BJ (cell line): ENCODE measurements around the gene SLC10A6. TPM values are rescaled to one million over a fixed set of nuclear protein-coding genes. Genes with fewer than 3 reads are reported as not detected.

Experiments used
- CTCF ChIA-PET: fragments of 350-600 bp; formaldehyde crosslinking; extraction: SDS; loops from one replicate; lab custom pipeline; 2021; ENCODE audit warnings: antibody characterized with exemption, inconsistent platforms; lab: Yijun Ruan, JAX
- POLR2A ChIA-PET: fragments of 300-600 bp; sonication (Branson Sonifier 250); formaldehyde crosslinking; extraction: SDS; loops from one replicate; lab custom pipeline; 2021; ENCODE audit warnings: antibody characterized with exemption; lab: Charles Lee
- DNase-seq: peaks from one replicate; pipeline ENCODE4 v3.0.0-alpha.2; 2011; ENCODE audit warnings: low read depth
- H3K27me3 ChIP-seq: 2 replicates; pipeline ENCODE4 v1.6.0; 2011; ENCODE audit warnings: low read length; ENCODE audit not compliant: control insufficient read depth, insufficient read depth
- H3K36me3 ChIP-seq: 2 replicates; pipeline ENCODE4 v1.5.1; 2011; ENCODE audit warnings: low read length; ENCODE audit not compliant: control insufficient read depth, insufficient read depth
- H3K4me3 ChIP-seq: 2 replicates; pipeline ENCODE4 v1.5.1; 2011; ENCODE audit warnings: low read depth, mild to moderate bottlenecking, control low read depth, low read length
- CTCF ChIP-seq: IDR thresholded peaks from 2 replicates; pipeline ENCODE4 v1.5.1; 2011; ENCODE audit warnings: low read depth, mild to moderate bottlenecking, control low read depth, inconsistent platforms, low read length, moderate library complexity; ENCODE audit not compliant: insufficient read depth
- polyA plus RNA-seq: library from polyadenylated mRNA; depleted of rRNA; stranded (reverse); fragments of >200 nt; gene quantifications from 2 replicates; pipeline ENCODE4 v1.2.3, GENCODE V29; 2011

Gene SLC10A6
- polyA plus RNA-seq, 1 experiment, result 0.72 TPM

- Histone ChIP-seq H3K27me3 (no peaks in the 10 kb centered on the region), H3K4me3 (no peak overlapping the region), H3K36me3 (no peaks in the 10 kb centered on the region)
- ChIA-PET CTCF (interaction anchor here (0.6 to 0.7 kb wide), 2 partner anchors 9 to 60 kb away, joined by 3 read pairs; no protein-coding TSS in a partner anchor), POLR2A (no interaction called here)
- no peak for TF ChIP-seq CTCF
- DNase-seq, result no peak
Observed at GRCh38 chr4:86837691-86838503, 11.3 kb downstream of the SLC10A6 start.

GRCh38 chr4:86835677-86836076 lies 13.5 kb downstream of the SLC10A6 start:
- no peak for TF ChIP-seq CTCF
- Histone ChIP-seq H3K27me3 (no peaks in the 10 kb centered on the region), H3K36me3 (no peaks in the 10 kb centered on the region), H3K4me3 (no peak overlapping the region)
- POLR2A ChIA-PET, result interaction anchor here (0.5 to 0.7 kb wide), 2 partner anchors 11 to 13 kb away, joined by 3 to 4 read pairs; partner anchors contain the start of gene SLC10A6
- CTCF ChIA-PET, result interaction anchor here (1.0 to 1.3 kb wide), 2 partner anchors 11 to 18 kb away, joined by 3 read pairs; no protein-coding TSS in a partner anchor
- DNase-seq, result no peak

- Histone ChIP-seq H3K36me3 (no peaks in the 10 kb centered on the region), H3K27me3 (no peaks in the 10 kb centered on the region), H3K4me3 (no peak overlapping the region)
- ChIA-PET CTCF (interaction anchor here (1.0 to 1.3 kb wide), 2 partner anchors 12 to 17 kb away, joined by 3 read pairs; no protein-coding TSS in a partner anchor), POLR2A (no interaction called here)
- DNase-seq, result peak; percentile 81
- no peak for TF ChIP-seq CTCF
Observed at GRCh38 chr4:86834901-86835300, 14.3 kb downstream of the SLC10A6 start.

- Histone ChIP-seq H3K36me3 (no peaks in the 10 kb centered on the region), H3K4me3 (no peak overlapping the region), H3K27me3 (no peaks in the 10 kb centered on the region)
- ChIA-PET POLR2A (no interaction called here), CTCF (interaction anchor here (1.2 kb wide), 1 partner anchor 12 kb away, joined by 3 read pairs; no protein-coding TSS in a partner anchor)
- DNase-seq, result no peak
- TF ChIP-seq CTCF, result no peak
Observed at GRCh38 chr4:86833615-86834014, 15.6 kb downstream of the SLC10A6 start.
